ENCODE data around the gene RNU11.
"Not testable (repeated sequence)": the region's sequence is repeated elsewhere in the genome, so short reads cannot be mapped to it uniquely, and the experiment has no call there.

DNA sequence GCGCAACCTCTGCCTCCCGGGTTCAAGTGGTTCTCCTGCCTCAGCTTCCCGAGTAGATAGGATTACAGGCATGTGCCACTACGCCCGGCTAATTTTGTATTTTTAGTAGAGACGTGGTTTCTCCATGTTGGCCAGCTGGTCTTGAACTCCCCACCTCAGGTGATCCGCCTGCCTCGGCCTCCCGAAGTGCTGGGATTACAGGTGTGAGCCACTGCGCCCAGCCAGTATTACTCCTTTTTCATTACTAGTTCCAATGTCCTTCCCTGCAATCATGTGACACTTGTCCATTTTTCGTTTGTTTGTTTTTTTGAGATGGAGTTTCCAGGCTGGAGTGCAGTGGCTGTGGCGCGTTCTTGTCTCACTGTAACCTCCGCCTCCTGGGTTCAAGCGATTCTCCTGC, 24.6 kb downstream of the RNU11 start:
- not testable (repeated sequence) for TF ChIP-seq EZH2 (IDR thresholded peaks at IDR 0.05; ENCODE audit: borderline replicate concordance, low read length); CTCF (IDR thresholded peaks at IDR 0.05; ENCODE audit: low read length)
